GM12873 (cell line): Measurements from ENCODE around the gene ZDHHC8.

Source experiments
- CTCF ChIP-seq: IDR thresholded peaks from 2 replicates; pipeline ENCODE4 v1.5.1; 2012; ENCODE audit warnings: low read depth, mild to moderate bottlenecking, moderate library complexity, low read length, control low read depth; ENCODE audit not compliant: insufficient read depth; ENCODE audit errors: missing control alignments

Gene ZDHHC8

GRCh38 chr22:20117633-20118299 lies 13.8 kb upstream of the ZDHHC8 start:
- no peak for TF ChIP-seq CTCF

GRCh38 chr22:20118300-20119020 lies 13.1 kb upstream of the ZDHHC8 start:
- no peak for TF ChIP-seq CTCF

- no peak for TF ChIP-seq CTCF
These were observed 9.7 kb upstream of the ZDHHC8 start for GRCh38 chr22:20121856-20122415.

GRCh38 chr22:20123366-20124082 lies 8.1 kb upstream of the ZDHHC8 start:
- no peak for TF ChIP-seq CTCF

GRCh38 chr22:20124083-20124787 lies 7.4 kb upstream of the ZDHHC8 start:
- no peak for TF ChIP-seq CTCF

- TF ChIP-seq CTCF: no peak
These were observed 6.1 kb upstream of the ZDHHC8 start for GRCh38 chr22:20125201-20126174.
